GM06990 (cell line): ENCODE measurements around the gene CMKLR1.

Experiments used
- DNase-seq: peaks from one replicate; pipeline ENCODE4 v3.0.0-alpha.2; 2011; ENCODE audit not compliant: insufficient read length; ENCODE audit errors: extremely low read depth
- H3K27me3 ChIP-seq: replicated peaks from 2 replicates; pipeline ENCODE4 v1.6.0; 2011; ENCODE audit warnings: low read length; ENCODE audit not compliant: control insufficient read depth, insufficient read depth
- H3K36me3 ChIP-seq: 2 replicates; pipeline ENCODE4 v1.5.1; 2011; ENCODE audit warnings: low read length; ENCODE audit not compliant: control insufficient read depth, insufficient read depth
- H3K4me3 ChIP-seq: replicated peaks from 2 replicates; pipeline ENCODE4 v1.5.1; 2011; ENCODE audit warnings: low read depth, mild to moderate bottlenecking, control low read depth, low read length
- TF ChIP-seq, protein P1 (sequence below): IDR thresholded peaks from 2 replicates; pipeline ENCODE4 v1.5.1; 2011; ENCODE audit warnings: low read length, control low read depth, mild to moderate bottlenecking, inconsistent platforms; ENCODE audit not compliant: insufficient read depth, poor library complexity, severe bottlenecking

Gene CMKLR1

DNA sequence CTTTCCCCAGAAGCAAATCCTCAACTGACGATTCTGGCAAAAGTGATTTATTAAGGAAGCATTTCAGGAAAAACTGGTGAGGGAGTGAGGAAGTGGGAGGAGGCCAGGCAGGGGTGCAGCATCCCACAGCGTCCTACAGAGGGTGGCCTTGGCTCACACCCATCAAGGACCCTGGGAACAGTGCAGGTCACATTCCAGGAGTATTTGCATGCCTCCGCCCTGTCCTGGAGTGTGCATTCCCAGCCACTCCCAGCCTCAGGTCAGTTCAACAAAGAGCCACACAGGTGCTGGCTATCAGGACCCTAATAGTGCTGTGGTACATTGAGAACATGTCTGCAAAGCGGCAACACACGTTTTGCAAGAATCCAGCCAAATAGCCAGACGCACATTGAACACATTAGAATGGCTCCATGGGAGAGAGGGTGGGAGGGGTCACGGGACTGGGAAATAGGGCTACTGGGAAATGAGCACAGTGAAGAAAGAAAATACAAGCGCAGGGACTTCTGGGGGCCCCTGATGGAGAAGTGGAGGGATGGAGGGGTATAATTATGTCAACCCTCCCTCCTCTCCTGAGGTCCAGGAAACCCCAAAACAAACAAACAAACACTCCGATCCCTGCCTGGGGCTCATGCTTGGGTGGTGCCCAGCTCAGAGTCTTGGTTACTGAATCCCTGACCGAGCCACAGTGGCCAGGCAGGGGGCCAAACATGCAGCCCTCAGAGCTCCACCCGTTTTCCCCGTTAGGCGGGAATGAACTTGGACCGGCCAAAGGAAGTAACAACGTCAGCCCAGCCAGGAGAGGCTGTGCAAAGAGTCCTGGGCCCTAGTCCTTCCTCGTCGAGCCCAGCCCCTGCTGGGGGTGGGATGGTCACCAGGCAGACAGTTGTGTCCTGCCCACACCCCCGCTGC is 36.5 kb downstream of the CMKLR1 start:
- Histone ChIP-seq H3K4me3 (no peak overlapping the region), H3K27me3 (no peaks in the 10 kb centered on the region), H3K36me3 (no peaks in the 10 kb centered on the region)
- TF ChIP-seq, protein P1, sequence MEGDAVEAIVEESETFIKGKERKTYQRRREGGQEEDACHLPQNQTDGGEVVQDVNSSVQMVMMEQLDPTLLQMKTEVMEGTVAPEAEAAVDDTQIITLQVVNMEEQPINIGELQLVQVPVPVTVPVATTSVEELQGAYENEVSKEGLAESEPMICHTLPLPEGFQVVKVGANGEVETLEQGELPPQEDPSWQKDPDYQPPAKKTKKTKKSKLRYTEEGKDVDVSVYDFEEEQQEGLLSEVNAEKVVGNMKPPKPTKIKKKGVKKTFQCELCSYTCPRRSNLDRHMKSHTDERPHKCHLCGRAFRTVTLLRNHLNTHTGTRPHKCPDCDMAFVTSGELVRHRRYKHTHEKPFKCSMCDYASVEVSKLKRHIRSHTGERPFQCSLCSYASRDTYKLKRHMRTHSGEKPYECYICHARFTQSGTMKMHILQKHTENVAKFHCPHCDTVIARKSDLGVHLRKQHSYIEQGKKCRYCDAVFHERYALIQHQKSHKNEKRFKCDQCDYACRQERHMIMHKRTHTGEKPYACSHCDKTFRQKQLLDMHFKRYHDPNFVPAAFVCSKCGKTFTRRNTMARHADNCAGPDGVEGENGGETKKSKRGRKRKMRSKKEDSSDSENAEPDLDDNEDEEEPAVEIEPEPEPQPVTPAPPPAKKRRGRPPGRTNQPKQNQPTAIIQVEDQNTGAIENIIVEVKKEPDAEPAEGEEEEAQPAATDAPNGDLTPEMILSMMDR: no peak
- no peak for DNase-seq

DNA sequence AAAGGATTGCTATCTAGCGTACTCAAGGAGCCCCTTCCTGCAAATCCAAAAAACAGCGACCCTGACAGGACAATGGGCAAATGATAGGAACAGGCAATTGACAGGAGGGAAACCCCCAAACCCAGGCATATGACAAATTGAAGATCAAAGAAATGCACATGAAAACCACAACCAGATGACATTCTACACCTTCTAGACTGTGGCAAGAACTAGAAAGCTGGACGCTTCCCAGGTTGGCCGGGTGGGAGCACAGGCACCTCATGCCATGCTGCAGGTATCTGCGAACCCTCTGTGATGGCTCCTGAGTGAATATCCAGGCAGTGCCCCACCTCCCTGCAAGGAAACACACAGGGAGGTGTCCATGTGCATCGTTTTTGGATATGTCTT is 37.1 kb downstream of the CMKLR1 start:
- no peak for DNase-seq
- no peaks in the 10 kb centered on the region for H3K27me3 ChIP-seq
- H3K36me3 ChIP-seq: no peaks in the 10 kb centered on the region
- no peak overlapping the region for H3K4me3 ChIP-seq
- TF ChIP-seq, protein P1: no peak

DNA sequence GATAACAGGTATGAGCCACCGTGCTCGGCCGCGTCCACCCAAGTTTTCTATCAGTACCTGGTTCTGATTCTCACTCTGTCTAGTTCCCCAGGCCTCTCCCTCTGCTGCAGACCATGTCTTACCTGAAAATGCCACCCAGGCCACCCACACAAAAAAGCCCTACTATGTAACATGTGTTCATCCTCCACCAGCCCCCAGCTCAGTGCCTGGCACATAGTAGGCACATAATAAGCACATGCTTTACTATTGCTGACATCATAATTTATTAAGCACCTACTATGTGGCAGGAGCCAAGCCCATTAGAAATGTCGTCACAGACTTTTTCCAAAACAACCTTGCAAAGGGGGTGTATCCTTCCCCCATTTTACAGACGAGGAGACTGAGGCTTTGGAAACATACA is 37.8 kb downstream of the CMKLR1 start:
- H3K27me3 ChIP-seq: no peaks in the 10 kb centered on the region
- no peaks in the 10 kb centered on the region for H3K36me3 ChIP-seq
- DNase-seq: no peak
- TF ChIP-seq, protein P1: no peak
- H3K4me3 ChIP-seq: no peak overlapping the region

DNA sequence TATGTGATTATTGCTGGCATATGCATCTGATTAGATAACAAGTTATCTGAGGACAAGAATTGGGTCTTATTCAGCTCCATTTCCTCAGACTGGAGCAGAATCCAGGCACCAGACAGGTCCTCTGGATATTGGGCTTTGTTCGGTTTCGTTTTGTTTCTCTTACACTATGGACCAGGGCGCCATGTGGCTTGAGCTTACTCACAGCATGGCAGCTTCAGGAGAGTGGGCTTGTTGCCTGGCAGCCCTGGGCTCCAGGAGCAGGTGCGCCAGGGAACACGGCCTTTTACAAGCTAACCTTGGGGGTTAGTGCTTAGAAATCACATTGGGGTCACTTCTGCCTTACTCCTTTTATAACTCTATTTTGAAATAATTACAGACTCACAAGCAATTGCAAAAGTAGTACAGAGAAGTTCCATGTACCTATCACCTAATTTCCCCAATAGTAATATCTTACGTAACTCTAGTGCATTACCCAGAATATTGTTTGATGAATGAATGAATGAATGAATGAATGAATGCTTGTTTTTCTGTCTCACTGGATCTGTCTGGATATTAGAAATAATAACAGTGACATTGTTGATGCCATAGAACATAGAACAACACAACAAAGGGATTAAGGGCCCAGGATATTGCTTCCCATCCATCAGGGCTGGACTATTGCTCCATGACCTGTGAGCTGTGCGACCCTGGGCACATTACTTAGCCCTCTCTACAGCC is 39.0 kb downstream of the CMKLR1 start:
- H3K27me3 ChIP-seq: no peaks in the 10 kb centered on the region
- TF ChIP-seq, protein P1: no peak
- H3K4me3 ChIP-seq: no peak overlapping the region
- H3K36me3 ChIP-seq: no peaks in the 10 kb centered on the region
- no peak for DNase-seq

DNA sequence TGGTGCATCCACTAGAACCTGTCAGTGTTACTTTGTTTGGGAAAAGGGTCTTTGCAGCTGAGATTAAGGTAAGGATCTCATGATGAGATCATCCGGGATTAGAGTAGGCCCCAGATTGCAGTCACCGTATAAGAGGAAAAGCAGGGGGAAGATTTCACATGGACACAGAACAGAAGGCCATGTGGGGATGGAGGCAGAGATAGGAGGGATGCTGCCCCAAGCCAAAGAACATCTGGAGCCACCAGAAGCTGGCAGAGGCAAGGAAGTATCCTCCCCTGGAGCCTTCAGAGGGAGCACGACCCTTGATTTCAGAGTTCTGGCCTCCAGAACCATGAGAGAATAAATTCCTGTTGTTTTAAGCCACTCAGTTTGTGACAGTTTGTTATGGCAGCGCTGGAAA is 39.6 kb downstream of the CMKLR1 start:
- no peaks in the 10 kb centered on the region for H3K27me3 ChIP-seq
- DNase-seq: no peak
- TF ChIP-seq, protein P1: no peak
- no peaks in the 10 kb centered on the region for H3K36me3 ChIP-seq
- H3K4me3 ChIP-seq: no peak overlapping the region
